ENCODE measurements around the gene CHST8. TPM values are rescaled to one million over a fixed set of nuclear protein-coding genes. Genes with fewer than 3 reads are reported as not detected.

Gene CHST8
- total and polyA plus RNA-seq, 11 donors = 0.10 to 0.88 (median 0.22) TPM; not detected in 3

DNA sequence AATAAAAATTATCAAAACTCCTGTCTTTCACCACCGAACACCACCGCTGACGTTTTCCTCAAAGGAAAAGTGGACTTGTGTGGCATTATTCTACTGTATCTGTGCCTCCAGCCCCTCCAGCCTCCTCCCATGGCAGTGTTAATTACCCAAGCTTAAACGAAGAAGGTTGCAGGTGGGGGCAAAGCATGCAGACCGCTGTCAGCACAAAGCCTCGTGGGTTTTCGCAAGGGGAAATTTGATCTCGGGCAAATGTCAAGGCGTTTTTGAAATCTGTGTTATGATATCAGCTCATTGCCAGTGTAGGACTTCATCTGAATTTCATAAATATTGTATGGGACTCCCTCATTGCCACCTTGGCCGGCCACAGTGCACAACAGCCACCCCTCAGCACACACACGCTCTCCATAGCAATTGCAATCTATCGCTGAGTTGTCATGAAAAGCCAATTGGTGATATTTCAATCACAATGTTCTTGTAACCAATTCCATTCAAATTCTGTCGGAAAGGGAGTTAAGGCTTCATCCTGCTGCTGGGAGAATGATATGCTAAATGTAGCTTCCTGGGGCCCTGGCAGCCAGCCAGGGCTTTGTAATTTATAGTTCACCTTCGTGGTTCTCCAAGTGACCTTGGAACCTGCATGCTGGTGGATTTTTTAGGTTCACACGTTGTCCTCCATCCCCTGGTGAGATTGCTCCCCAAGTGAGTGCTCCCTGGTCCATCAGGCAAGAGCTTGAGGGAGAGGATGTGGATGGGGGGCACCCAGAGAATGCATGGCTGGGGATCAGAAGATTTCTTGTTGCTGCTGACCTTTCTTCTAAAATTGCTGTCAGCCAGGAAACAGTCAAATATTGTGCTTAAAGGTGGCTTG is 16.6 kb downstream of the CHST8 start:
- Histone ChIP-seq H3K4me3 (no peak overlapping the region), H3K9me3 (no peaks in the 10 kb centered on the region), H3K36me3 (no peaks in the 10 kb centered on the region), H3K27ac (no peak overlapping the region), H3K4me1 (no peaks in the 10 kb centered on the region), H3K27me3 (peaks cover 0 to 26% (median 2%) of the 10 kb centered on the region in 9 donors)
- TF ChIP-seq POLR2A (IDR thresholded peaks at IDR 0.05) = no peak
- TF ChIP-seq, protein P1, sequence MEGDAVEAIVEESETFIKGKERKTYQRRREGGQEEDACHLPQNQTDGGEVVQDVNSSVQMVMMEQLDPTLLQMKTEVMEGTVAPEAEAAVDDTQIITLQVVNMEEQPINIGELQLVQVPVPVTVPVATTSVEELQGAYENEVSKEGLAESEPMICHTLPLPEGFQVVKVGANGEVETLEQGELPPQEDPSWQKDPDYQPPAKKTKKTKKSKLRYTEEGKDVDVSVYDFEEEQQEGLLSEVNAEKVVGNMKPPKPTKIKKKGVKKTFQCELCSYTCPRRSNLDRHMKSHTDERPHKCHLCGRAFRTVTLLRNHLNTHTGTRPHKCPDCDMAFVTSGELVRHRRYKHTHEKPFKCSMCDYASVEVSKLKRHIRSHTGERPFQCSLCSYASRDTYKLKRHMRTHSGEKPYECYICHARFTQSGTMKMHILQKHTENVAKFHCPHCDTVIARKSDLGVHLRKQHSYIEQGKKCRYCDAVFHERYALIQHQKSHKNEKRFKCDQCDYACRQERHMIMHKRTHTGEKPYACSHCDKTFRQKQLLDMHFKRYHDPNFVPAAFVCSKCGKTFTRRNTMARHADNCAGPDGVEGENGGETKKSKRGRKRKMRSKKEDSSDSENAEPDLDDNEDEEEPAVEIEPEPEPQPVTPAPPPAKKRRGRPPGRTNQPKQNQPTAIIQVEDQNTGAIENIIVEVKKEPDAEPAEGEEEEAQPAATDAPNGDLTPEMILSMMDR (IDR thresholded peaks at IDR 0.05) = no peak
- 22 to 36% (median 26%) methylated on average over 15 of the region's 15 CpGs for WGBS, 4 donors
- ATAC-seq (no peak), DNase-seq (no peak)
- intact Hi-C loops (cut with DNase I) = no loop called here

DNA sequence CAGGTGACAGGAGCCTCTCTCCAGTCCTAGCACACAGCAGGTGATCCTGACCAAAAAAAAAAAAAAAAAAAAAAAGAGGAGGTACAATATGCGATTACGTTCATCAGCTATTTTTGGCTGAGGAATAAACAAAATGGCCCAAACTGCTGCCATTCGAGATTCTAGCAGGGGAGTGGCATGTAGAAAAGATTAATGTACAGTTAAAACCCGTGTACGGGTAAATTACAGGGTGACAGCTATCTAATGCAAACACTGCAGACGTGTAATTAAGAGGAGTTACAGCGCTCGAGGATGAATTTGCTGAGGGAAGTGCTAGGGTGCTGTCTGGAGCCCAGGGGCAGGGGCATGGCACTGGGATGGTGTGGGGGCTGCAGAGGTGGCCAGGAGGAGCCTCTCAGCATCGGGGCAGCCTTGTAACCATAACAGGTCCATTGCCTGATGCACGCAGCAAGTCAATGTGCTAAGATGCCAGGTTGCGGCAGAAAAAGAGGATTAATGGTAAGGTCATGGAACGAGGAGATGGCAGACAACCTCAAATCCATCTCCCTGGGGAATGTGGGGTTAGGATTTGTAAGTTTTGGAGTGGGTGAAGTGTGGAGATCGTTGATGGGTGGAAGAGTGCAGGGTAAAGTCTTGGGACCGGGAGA is 17.4 kb downstream of the CHST8 start:
- no peaks in the 10 kb centered on the region for H3K4me1 ChIP-seq
- H3K9me3 ChIP-seq = no peaks in the 10 kb centered on the region
- no peak overlapping the region for H3K27ac ChIP-seq
- ATAC-seq = no peak
- no peaks in the 10 kb centered on the region for H3K36me3 ChIP-seq
- intact Hi-C loops (cut with DNase I) = no loop called here
- H3K27me3 ChIP-seq = peaks cover 0 to 30% (median 2%) of the 10 kb centered on the region in 9 donors
- TF ChIP-seq POLR2A (IDR thresholded peaks at IDR 0.05) = no peak
- TF ChIP-seq, protein P1 (IDR thresholded peaks at IDR 0.05) = no peak
- DNase-seq = no peak
- H3K4me3 ChIP-seq = no peak overlapping the region
- WGBS, 4 donors = 54 to 61% (median 59%) methylated on average over 14 of the region's 14 CpGs

DNA sequence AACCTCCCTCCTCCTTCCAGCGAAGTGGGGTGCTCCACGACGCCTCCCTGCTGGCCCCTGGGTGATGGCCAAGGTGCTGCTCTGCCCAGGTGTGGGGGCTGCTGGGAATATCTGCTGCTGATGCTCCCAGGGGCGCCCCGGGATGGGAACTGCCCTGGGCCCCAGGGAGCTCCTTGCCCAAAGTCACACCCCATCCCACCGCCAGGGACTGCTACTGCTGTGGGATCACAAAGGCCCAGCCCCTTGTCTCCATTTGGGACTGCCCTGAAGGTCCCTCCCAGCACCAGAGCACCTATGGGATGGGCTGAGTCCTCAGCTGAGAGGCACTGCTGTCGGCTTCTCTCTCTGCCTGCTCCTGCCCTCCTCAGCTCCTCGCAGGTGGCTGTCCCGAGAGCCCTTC is 19.0 kb downstream of the CHST8 start:
- TF ChIP-seq, protein P1 (IDR thresholded peaks at IDR 0.05) = no peak
- no peak for TF ChIP-seq POLR2A (IDR thresholded peaks at IDR 0.05)
- Histone ChIP-seq H3K4me1 (no peaks in the 10 kb centered on the region), H3K9me3 (no peaks in the 10 kb centered on the region), H3K27me3 (peaks cover 0 to 24% (median 2%) of the 10 kb centered on the region in 9 donors), H3K36me3 (no peaks in the 10 kb centered on the region), H3K27ac (no peak overlapping the region), H3K4me3 (no peak overlapping the region)
- ATAC-seq (no peak), DNase-seq (peak in 1 of 5 donors; percentile 12)
- intact Hi-C loops (cut with DNase I) = no loop called here
- 64 to 79% (median 72%) methylated on average over 8 to 9 of the region's 9 CpGs for WGBS, 4 donors

DNA sequence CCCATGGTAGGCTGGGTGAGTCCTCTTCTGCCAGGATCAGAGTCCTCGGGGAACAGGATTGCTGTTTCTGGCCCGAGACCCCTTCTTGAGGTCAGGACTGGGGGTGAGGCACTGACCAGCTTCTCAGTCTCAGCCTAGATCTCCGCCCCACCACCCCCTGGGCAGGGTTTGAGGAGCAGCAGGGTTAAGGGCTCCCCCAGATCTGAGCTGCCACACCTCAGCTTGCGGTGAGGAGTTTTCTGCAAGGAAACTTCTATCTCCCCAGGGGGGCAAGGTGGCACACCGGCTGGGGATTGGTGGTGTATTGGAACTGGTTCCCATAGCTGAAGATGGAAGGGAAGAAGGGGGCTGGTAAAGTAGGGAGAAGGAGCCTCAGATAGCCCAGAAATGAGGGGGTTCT is 19.5 kb downstream of the CHST8 start:
- Histone ChIP-seq H3K9me3 (no peaks in the 10 kb centered on the region), H3K27me3 (peaks cover 0 to 21% (median 2%) of the 10 kb centered on the region in 9 donors), H3K4me3 (no peak overlapping the region), H3K36me3 (no peaks in the 10 kb centered on the region), H3K27ac (no peak overlapping the region), H3K4me1 (no peaks in the 10 kb centered on the region)
- TF ChIP-seq POLR2A (IDR thresholded peaks at IDR 0.05) = no peak
- TF ChIP-seq, protein P1 (IDR thresholded peaks at IDR 0.05) = no peak
- intact Hi-C loops (cut with DNase I) = no loop called here
- WGBS, 4 donors = 77 to 88% (median 78%) methylated on average over 3 to 5 of the region's 5 CpGs
- no peak for ATAC-seq
- peak in 1 of 5 donors; percentile 9 for DNase-seq
